Transverse colon (tissue), 3 donors: ENCODE measurements around the gene PCNT.
A peak's percentile ranks its signal among the peaks of the same experiment; 100 is the strongest.

Experiments
- CTCF ChIP-seq, 5 experiments: fragments of 200-600 bp in 3 of 5; fragments of 450-650 bp in 2 of 5; sonication (generic) in 3 of 5; IDR thresholded peaks; 1 replicate in 2 of 5; 2 replicates in 3 of 5; pipeline ENCODE4 v1.5.1; 2016 to 2017; ENCODE audit warnings: antibody characterized with exemption in 5 of 5, inconsistent platforms in 3 of 5, mild to moderate bottlenecking in 2 of 5, moderate library complexity in 1 of 5
- POLR2A ChIP-seq: fragments of 450-650 bp; IDR thresholded peaks from one replicate; pipeline ENCODE4 v1.6.1; 2016; ENCODE audit warnings: antibody characterized with exemption, mild to moderate bottlenecking, moderate library complexity

- TF ChIP-seq CTCF (IDR thresholded peaks at IDR 0.05) (peak in 1 of 5 experiments; percentile 8), POLR2A (peak; percentile 30)
These were observed 575 bp downstream of the PCNT start for GRCh38 chr21:46324390-46325072.
